NCI-H510A (cell line): ENCODE results near the gene MED17.
"Not testable (repeated sequence)": the region's sequence is repeated elsewhere in the genome, so short reads cannot be mapped to it uniquely, and the experiment has no call there.

Source experiments
- DNase-seq: peaks from one replicate; lab custom pipeline; 2025; lab: John Stamatoyannopoulos, UW

The MED17 gene, protein sequence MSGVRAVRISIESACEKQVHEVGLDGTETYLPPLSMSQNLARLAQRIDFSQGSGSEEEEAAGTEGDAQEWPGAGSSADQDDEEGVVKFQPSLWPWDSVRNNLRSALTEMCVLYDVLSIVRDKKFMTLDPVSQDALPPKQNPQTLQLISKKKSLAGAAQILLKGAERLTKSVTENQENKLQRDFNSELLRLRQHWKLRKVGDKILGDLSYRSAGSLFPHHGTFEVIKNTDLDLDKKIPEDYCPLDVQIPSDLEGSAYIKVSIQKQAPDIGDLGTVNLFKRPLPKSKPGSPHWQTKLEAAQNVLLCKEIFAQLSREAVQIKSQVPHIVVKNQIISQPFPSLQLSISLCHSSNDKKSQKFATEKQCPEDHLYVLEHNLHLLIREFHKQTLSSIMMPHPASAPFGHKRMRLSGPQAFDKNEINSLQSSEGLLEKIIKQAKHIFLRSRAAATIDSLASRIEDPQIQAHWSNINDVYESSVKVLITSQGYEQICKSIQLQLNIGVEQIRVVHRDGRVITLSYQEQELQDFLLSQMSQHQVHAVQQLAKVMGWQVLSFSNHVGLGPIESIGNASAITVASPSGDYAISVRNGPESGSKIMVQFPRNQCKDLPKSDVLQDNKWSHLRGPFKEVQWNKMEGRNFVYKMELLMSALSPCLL

GRCh38 chr11:93784145-93784934 is at the start of gene MED17:
TSS of gene MED17 (plus strand) at chr11:93784282. CDS start at chr11:93784514, 232 bp downstream.
- DNase-seq: peak; percentile 95

DNA sequence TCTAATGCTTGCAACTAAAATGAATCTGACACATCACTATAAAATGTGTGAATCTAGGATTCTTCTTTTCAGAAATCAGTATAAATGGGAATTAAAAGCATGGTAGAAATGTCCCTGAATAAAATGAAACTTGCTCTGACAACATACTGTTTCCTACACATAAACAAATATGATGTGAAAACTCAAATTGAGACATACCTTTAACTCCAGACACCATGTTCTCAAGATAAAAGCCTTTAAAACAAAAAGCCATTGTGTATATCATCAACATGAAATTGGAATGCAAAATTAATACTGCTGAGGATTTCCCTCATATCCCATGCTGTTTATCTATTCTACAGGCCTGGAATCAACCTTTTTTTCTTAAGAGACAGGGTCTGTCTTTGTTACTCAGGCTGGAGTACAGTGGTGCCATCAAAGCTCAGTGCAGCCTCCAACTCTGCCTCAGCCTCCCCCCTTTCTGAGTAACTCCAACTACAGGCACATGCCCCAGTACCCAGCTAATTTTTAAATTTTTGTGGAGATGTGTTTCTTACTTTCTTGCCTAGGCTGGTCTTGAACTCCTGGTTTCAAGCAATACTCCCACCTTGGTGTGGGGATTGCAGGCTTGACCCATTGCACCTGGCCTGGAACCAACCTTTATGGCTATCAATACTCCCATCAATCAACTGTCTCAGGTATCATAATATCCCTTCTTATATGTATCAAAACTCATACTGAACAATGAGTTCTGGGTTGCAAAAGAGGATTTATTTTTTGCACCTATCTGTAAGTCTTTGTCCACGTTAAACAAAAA is 49.5 kb upstream of the MED17 start:
- DNase-seq: no peak

GRCh38 chr11:93735627-93736026 is 48.5 kb upstream of the MED17 start:
- no peak for DNase-seq

GRCh38 chr11:93736129-93736528 is 48.0 kb upstream of the MED17 start:
- DNase-seq: no peak

- DNase-seq: no peak
These were observed 46.0 kb upstream of the MED17 start for GRCh38 chr11:93737904-93738612.

DNA sequence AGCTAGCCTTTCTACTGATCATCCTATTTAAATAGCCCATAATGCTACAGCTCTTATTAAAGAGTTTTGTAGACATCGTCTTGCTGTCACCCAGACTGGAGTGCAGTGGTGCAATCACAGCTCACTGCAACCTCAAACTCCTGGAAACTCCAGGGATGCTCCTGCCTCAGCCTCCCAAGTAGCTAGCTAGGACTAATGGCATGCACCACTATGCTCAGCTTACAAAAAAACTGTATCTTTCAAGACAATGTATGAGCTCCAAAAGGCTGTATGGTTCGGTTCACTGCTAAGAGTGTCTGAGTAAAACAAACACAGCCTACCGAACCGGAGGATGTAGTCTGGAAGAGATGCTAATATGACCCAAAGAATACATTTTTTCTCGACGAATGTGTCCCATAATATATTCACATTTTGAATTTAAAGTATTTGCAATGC is 45.4 kb upstream of the MED17 start:
- no peak for DNase-seq

GRCh38 chr11:93740031-93740729 is 43.9 kb upstream of the MED17 start:
- peak; percentile 19 for DNase-seq

- peak; percentile 33 for DNase-seq
These were observed 43.4 kb upstream of the MED17 start for GRCh38 chr11:93740730-93741093.

GRCh38 chr11:93741094-93741881 is 42.8 kb upstream of the MED17 start, which contains the start of the genes C11orf54 and TAF1D:
TSS of gene C11orf54 (plus strand) at chr11:93741672. CDS start at chr11:93747394, 5,722 bp downstream.
TSS of gene TAF1D (minus strand) at chr11:93741495. CDS start at chr11:93739304, 2,191 bp downstream.
- peak; percentile 98 for DNase-seq

DNA sequence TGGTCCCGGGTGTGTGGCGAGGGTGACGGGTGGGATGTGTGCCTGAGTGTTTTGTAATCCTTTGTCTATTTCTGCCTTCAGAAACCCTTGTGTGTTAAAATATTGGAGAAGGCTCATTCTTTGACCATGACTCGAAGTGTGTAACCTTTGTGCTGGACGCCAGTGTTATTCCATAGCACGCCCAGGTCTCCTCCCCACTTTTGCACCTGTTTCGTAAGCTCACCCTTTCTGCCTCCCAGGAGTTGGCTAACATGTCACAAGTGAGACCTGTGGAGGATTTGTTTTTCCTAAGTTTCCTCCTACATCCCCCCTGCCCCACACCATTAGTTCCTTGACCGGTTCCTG is 42.2 kb upstream of the MED17 start:
- peak; percentile 22 for DNase-seq

DNA sequence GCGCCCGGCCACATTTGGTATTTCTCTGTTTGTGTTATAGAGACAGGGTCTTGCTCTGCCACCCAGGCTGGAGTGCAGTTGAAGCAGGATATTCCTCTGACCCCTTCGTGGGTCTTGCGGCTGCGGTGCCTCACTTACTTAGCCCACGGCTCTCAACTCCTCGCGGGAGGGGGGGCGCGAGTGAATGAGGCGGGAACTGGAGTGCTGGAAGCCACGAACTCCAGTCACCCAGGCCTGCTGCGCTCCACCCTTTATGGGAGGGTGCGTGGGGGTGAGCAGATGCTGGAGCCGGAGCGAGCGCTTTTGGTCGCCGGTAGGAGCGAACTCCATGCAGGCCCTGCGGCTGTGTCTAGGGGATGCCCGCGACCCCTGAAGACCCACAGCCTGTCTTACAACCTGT is 40.8 kb upstream of the MED17 start:
- DNase-seq: no peak

GRCh38 chr11:93744669-93745004 is 39.4 kb upstream of the MED17 start:
- no peak for DNase-seq

- not testable (repeated sequence) for DNase-seq
These were observed 38.9 kb upstream of the MED17 start for GRCh38 chr11:93745005-93745755.

DNA sequence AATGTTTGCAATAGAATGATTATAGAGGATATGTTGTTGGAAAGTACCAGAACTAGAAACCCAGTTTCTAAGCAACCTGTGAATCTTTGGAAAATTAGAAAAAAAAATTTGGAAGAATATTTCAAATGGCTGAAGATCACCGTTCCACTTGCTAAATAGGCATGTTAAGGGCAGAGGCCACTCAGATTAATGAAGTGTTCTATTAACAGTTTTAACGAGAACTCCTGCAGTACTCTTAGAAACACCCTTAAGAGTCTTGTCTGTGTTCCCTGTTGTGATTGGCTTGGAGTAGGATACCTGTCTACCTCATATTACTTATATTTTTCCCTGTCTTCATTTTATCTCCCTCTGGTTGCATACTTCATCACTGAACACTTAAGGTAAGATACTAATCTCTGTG is 38.0 kb upstream of the MED17 start:
- no peak for DNase-seq

DNA sequence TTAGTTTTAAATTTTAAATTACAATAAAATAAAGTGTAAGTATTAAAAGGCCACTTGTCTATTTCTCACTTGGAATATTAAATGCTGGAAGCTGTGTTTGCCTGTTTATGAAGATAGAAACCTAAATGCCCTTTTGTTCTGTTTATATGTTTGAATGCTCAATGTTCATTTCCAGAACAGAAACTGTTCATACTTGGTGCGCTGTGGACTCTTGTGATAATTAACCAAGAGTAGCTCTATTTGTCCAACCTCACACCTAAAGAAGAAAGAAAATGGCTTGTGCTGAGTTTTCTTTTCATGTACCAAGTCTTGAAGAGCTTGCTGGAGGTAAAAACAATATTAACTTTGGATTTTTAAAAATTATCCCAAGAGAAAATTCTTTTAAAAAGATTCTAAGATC is 37.0 kb upstream of the MED17 start:
- DNase-seq: no peak

- DNase-seq: no peak
These were observed 33.1 kb upstream of the MED17 start for GRCh38 chr11:93751001-93751400.

- no peak for DNase-seq
These were observed 30.8 kb upstream of the MED17 start for GRCh38 chr11:93753241-93753640.

- no peak for DNase-seq
These were observed 27.3 kb upstream of the MED17 start for GRCh38 chr11:93756748-93757147.

- DNase-seq: no peak
These were observed 26.8 kb upstream of the MED17 start for GRCh38 chr11:93757301-93757700.
